Lower leg skin (tissue), 3 donors: Measurements from ENCODE around the gene UVSSA.
"Not testable (repeated sequence)": the region's sequence is repeated elsewhere in the genome, so short reads cannot be mapped to it uniquely, and the experiment has no call there.

ENCODE experiments used
- CTCF ChIP-seq, 3 donors: fragments of 450-650 bp; IDR thresholded peaks; one replicate each; pipeline ENCODE4 v1.5.1; 2016; ENCODE audit warnings: antibody characterized with exemption in 3 of 3, mild to moderate bottlenecking in 3 of 3, moderate library complexity in 2 of 3
- POLR2A ChIP-seq, 2 donors: fragments of 450-650 bp; IDR thresholded peaks; one replicate each; pipeline ENCODE4 v1.6.1; 2016 to 2017; ENCODE audit warnings: antibody characterized with exemption in 2 of 2, mild to moderate bottlenecking in 1 of 2, moderate library complexity in 1 of 2

- not testable (repeated sequence) for TF ChIP-seq CTCF, POLR2A (IDR thresholded peaks at IDR 0.05)
Observed at GRCh38 chr4:1393363-1393762, 46.4 kb downstream of the UVSSA start.
